SKM-1 (cell line): ENCODE results near the gene MYO3B.
A peak's percentile ranks its signal among the peaks of the same experiment; 100 is the strongest.

ENCODE experiments used
- DNase-seq: peaks from one replicate; lab custom pipeline; 2025; ENCODE audit not compliant: unreplicated experiment; lab: John Stamatoyannopoulos, UW

The MYO3B gene

DNA sequence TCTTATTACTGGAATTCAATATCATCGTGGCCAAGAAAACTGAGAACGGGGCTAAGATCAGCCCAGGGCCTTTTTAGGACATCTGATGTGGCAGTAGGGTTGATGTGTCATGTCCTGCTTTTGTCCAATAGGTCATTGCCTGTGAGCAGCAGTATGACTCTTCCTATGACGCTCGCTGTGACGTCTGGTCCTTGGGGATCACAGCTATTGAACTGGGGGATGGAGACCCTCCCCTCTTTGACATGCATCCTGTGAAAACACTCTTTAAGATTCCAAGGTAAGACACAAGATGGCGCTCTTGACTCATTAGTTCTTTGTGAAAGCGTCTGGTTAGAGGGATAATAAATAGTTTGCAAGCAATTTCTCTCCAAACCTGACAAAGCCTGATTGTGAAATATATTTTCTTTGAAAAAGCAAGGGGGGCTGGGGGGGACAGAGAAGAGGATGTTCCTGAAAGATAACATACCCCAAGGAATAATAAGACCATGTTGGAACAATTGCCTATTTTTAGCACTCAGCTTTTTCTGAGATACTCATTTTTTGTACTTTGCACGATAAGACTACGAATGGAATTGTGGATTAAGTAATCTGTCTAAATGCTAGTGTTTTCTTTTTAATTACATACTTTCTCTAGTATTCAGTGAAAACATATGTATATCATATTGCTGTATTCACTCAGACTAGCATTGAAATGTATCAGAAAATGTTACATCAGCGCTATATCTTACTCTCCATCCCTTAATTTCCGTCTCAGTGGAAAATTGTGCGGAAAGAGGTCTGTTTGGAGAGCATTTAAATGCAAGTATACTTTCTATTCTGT is 58.1 kb downstream of the MYO3B start:
- DNase-seq = peak; percentile 51

DNA sequence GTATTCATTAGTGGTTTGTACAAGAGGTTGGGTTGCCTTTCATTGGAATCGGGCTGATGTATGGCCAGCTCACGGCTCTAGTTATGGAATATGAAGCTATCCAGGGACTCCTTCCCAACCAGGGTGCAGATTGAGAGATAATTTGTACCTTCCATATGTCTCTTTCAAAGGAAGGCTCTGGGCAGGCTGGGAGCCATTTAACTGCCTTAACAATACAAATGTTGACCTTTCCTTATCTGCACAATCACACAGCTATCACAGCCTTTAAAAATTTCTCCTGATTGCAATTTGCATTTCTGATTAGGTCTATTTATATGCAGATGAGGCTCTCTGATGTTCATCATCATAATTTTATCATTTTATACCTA is 58.7 kb downstream of the MYO3B start:
- DNase-seq = no peak

DNA sequence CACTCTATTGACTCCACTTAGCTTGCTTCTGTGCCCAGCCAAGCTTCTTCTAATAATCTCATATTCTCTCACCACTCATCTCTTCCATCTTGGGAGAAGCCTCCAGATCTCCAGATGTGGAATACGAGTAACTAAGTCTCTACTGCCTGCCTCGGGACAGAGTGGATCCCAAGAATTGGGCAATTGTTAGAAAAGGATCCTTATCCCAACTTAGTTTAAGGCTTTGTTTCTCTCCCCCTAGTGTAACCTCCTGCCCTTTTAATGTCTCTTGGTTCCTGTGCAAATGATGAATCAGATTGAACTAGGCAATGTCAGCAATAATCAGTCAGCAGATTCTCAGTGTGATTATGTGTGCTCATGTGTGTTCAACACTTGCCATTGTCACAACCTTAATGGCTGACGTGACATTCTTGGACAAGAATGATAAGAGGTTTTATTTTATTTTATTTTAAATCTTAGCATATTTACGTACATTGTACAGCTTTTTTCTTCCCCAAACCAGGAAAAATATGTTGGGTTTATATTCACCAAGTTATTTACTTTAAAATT is 59.7 kb downstream of the MYO3B start:
- no peak for DNase-seq

DNA sequence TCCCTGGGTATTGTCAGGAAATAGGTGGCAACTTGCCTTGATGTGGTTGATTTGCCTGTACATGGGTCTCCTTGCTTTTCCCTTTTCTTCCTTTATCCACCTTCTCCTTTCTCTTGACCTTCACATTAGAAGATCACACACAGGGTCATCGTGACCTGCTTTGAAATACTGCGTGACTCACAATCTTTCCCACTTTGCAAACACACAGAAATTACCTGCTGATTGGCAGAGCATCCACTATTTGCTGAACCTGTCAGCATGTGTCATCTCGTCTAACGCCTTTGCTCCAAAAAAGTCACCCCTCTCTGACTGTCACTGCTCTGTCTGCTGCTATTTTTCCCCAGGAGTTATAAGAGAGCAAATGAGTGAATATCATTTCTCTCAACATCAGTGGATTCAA is 60.8 kb downstream of the MYO3B start:
- DNase-seq = no peak

DNA sequence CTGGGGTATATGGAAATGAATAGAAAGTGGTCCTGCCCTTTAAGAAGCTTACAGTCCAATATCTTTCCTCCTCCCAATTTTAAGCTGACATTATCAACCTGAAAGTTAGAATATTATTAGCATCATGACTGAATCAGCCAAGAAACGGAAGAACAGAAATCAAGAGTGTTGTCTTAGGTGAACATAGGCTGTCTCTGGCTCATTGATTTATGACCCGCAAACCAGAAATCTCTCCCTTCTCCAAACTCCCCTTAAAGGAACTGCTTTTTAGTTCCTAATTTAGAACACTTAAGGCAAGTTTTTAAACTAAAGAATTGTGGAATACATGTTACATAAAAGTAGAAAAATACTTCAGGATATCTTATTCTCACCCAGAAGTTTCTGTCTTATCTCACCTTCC is 62.7 kb downstream of the MYO3B start:
- no peak for DNase-seq

DNA sequence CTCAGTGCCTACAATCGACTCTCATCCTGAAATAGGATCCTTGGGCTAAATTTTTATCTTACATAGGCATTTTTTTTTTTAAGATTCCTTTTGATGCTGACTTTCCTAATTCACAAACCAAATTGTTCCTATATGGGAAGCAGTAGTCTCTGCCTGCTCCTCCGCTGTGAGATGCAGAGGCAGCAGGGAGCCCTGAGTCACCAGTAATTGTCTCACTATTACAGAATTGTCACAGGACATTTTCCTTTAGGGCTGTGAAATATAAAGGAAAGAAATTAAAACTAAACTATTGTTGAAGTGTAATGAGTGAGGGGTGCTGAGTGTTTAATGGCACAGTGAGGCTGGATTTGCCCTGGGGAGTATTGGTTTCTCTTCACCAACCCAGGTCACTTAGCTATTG is 63.8 kb downstream of the MYO3B start:
- no peak for DNase-seq

DNA sequence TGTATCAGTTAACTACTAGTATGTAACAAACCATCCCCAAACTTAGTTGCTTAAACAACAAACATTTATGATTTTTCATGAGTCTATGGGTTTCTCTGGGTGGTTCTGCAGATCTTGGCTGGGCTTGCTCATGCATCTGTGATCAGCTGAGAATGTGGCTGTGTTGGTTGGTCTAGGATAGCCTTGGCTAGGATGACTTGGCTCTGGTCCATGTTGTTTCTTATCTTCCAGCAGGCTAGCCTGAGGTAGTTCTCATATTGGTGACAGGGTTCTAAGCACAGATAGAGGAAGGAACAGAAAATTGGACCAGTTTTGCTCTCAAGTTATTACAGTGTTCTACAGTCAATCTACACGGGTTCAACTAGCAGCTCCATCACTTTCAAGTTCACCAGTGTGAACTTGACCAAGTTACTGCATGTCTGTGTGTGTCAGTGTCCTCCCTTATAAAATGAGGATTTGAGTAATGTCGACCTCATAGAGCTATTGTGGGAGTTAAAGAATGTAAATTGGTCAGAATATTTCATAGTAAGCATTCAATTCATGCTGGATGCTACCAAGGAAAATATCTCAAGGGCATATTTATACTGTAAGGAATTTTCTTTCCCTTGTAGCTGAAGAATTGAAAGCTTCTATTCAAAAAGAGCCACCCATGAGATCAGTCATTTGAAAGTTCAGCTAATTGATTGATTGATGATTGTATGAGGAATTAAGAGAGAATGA is 65.3 kb downstream of the MYO3B start:
- DNase-seq = no peak

DNA sequence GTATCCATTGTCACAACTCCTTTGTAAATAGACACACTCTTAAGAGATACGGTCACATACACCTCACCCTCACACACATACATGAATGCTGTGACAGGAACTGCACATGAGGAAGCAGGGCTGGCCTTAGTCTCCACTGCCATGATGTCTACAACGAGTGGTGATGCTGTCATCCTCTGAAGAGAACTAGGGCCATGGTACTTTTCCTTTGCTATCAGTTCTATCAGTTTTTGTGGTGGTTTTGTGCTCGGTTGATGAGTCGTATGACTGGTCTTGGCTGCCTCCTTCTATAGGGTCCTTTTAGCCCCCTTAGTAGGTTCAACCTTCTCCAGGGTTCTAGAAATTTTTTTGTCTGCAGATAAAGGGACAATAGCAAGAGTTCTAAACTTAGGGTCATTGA is 66.0 kb downstream of the MYO3B start:
- no peak for DNase-seq

DNA sequence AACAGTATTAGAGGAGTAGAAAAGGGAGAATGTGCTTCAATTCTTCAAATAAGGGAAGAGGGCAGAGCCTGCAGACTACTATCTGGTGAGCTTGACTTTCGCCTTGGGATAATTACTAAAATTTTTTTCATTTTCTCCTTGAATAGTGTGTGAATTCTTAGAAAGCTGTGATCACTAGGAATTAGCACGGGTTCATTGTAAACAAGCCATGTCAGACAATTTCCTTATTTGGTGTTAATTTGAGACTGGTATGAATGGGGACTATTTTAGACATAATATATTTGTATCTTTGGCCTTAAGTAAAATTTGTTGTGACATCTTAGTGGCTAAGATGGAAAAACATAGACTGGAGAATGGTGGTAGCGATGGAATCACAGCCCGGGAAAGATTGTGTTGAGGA is 66.6 kb downstream of the MYO3B start:
- DNase-seq = no peak

DNA sequence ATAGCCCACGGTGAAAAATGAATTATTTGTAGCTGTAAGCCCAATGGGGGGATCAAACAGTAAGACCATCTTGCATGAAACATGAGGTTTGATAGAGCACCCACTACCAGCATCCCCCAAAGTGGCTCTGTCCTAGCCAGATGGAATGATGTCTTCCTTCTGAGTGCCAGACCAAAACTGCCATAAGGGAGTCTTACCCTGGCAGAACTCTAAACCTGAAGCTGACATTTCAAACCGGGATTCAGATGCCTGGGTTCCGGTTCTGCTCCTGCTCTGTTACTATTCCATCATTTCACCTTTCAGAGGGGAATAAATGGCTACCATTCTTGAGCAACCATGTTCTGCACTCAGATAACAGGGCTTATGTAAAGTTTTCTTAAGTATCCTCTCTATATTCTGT is 67.4 kb downstream of the MYO3B start:
- no peak for DNase-seq

DNA sequence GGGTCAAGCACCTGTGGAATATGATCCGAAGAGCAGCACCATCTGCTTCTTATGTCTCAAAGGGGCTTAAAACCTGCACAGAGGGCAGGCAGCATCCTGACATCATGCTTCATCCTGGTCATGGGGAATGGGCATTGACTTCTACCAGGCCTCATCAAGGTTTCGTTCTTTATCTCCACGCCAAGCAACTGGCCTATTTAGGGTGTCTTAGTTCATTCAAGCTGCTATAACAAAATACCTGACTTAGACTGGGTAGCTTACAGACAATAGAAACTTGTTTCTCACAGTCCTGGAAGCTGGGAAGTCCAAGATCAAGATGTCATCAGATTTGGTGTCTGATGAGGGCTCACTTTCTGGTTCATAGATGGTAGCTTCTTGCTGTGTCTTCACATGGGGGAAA is 69.4 kb downstream of the MYO3B start:
- no peak for DNase-seq

DNA sequence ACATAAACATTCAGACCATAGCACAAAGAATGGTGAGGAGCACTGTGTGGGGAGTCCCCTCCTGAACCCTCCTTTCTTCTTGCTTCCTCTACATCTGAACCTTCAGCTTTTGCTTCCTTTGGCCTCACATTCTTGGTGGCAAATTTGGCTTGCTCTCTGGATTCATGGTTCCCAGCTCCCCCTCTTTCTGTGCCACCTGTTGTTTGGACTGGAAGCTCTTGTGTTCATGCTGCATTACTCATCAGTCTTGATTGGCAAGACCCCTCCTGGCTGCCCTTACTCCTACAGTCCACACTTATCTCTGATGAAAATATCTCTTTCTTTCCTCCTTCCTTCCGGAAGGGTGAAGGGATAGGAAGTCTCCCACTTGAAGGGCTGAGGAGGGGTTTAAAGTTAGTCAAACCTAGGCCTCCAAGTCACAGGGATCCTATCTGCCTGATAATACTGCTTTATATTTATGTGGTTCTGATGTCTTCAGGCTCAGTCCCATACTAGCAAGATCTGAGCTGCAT is 70.0 kb downstream of the MYO3B start:
- no peak for DNase-seq

DNA sequence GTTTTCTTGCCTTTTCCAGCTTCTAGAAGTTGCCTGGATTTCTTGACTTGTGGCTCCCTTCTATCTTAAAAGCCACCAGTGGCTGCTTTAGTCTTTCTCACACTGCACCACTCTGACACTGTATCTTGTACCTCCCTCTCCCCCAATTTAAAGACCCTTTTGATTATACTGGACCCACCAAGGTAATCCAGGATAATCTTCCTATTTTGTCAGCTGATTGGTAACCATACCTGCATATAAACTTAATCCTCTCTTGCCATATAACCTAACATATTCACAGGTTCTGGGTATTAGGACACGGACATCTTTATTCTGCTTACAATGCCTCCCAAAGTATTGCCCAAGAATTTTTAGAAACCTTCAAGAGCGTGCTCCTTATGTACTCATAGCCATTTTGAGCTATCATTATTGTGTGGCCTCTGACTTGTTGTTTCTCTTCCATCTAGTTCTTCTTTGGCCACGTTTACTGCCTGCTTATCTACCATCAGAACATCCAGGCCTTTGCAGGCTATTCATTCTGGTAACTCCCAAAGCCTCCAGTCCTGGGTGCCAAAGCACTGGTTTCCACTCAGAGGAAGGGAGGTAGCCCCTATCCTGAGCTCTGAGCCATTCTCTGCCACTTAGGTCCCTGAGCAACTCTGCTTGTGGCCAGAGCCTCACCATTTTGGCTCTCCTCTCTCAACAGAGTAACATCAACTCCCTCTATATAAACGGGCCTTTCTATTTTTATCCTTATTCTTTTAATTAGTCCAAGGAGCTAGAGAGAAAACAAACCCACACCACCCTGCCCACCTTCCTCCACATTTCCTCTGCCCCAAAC is 70.8 kb downstream of the MYO3B start:
- DNase-seq = no peak

DNA sequence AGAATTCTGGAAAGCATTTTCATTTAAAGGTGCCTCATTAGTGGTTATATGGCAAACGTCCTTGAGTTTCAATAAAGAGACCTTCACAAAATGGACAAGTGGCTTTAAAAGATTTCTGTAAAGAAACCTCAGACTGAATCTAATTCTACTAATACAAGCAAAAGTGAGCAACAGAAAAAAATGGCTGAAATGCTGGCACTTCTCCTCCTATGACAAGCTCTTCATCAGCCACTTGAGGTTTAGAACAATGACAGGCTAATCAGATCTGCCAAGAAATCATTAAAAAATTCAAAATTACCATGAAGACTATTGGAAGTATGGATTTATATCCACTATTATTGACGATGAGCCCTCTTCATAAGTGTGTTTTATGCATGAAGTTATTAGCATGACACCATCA is 71.8 kb downstream of the MYO3B start:
- no peak for DNase-seq

DNA sequence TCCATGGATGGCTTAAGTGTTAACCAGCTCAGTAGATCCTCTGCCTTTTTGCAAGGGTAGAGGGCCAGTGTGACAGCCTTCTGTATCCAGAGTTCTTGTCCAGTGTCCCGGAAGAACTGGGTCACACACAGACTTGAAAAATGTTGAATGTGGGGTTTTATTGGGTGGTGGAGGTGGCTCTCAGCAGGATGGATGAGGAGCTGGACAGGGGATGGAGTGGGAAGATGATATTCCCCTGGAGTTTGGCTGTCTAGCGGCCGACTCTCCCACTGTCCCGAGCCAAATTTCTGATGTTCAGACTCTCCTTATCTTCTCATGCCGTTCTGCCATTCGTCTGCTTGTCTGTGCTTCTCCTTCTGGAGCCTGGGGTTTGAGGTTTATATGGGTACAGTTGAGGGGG is 72.6 kb downstream of the MYO3B start:
- DNase-seq = no peak

DNA sequence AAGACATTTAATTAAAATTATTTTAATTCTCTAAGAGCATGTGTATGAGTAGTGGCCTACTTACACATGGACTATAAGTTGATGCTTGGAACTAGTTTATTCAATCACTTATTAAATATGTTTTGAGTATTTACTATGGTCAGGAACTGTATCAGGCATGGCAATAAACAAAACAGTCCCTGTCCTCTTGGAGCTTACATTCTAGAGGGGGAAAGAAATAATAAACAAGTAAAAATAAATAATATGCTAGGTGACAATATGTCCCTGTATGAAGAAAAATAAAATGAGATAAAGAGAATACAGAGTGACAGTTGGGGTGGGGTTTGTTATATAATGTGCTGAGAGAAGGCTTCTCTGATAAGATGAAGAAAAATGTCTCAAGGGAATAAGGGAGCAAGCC is 74.5 kb downstream of the MYO3B start:
- no peak for DNase-seq

DNA sequence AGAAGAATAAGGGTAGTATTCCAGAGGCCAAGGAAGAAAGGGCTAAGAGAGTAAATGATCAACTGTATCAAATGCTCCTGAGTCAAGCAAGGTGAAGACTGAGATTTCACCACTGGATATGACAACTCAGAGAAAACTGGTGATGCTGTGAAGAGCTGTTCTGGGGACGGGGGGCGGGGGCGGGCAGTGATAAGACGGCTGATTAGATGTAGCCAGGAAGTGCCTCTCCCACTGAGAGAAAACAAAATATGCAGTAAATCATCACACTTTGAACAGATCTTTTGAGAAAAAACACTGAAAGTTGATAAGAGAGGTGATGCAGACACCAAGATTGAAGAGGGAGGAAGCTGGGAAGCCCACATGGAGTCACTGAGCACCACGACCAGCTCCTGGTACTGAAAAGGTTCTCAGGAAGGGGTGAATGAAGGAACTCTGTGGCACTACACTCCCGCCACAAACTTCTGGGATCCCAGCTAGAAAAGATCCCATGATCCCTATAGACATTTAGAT is 75.8 kb downstream of the MYO3B start:
- DNase-seq = no peak

DNA sequence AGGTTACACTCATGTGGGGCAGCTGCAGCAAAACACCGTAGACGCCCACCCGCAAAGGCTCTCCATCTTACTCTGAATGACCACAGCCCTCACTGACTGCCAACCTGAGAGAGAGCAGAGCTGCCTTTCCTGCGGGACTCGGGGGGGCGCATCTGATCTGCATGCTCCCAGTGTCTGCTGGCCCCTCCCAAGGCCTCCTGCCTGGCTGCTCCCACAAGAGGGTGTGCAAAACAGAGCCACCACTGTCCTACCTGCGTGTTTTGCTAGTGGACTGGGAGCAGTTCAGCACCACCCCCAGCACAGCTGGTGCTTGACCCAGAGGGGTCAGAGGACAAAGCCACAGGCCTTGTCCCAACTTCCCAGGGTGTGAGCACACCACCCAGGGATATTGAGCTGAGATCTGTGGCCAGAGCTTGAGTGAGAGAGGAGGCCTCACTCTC is 76.4 kb downstream of the MYO3B start:
- DNase-seq = no peak

DNA sequence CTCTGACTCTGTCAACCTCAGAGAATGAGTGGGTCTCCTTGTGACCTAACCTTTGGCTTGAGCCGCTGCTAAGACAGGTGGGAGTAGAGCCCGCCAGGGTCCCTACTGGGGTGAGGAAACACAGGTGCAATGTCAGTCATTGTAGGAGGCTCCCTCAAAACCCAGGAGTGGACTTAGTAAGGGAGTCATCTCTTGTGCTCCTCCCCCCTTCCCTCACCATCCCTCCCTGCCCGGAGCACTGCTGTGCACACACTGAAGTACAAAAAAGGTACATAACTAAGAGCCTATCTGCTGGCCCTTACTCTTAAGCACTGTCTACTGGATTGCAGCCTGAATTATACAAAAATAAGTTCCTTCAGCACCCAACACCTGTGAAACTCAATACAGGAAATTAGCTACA is 77.2 kb downstream of the MYO3B start:
- DNase-seq = no peak

DNA sequence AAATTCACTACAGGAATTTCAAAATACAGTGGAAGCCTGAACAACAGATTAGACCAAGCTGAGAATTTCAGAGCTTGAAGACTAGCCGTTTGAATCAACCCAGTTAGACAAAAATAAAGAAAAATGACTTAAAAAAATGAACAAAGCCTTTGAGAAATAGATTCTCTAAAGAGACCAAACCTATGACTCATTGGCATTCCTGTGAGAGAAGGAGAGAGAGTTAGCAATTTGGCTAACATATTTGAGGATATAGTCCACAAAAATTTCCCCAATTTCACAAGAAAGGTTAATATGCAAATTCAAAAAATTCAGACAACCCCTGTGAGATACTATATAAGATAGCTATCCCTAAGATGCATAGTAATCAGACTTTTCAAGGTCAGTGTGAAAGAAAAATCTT is 78.0 kb downstream of the MYO3B start:
- DNase-seq = no peak

DNA sequence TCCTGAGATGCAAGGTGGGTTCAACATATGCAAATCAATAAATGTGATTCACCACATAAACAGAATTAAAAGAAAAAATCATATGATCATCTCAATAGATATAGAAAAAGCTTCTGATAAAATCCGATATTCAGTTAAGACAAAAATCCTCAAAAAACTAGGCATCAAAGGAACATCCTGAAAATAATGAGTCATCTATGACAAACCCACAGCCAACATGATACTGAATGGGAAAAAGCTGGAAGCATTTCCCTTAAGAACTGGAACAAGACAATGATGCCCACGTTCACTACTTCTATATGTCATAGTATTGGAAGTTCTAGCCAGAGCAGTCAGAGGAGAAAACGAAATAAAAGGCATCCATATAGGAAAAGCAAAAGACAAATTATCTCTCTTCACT is 80.4 kb downstream of the MYO3B start:
- DNase-seq = no peak
